GM18867 (cell line): Measurements from ENCODE around the gene VAC14.

Experiments used
- ATAC-seq: cut with Tn5 transposase; IDR thresholded peaks from one replicate; pipeline ENCODE4 v1.9.1; 2021; ENCODE audit warnings: mild to moderate bottlenecking, moderate library complexity; ENCODE audit not compliant: unreplicated experiment

VAC14 gene

DNA sequence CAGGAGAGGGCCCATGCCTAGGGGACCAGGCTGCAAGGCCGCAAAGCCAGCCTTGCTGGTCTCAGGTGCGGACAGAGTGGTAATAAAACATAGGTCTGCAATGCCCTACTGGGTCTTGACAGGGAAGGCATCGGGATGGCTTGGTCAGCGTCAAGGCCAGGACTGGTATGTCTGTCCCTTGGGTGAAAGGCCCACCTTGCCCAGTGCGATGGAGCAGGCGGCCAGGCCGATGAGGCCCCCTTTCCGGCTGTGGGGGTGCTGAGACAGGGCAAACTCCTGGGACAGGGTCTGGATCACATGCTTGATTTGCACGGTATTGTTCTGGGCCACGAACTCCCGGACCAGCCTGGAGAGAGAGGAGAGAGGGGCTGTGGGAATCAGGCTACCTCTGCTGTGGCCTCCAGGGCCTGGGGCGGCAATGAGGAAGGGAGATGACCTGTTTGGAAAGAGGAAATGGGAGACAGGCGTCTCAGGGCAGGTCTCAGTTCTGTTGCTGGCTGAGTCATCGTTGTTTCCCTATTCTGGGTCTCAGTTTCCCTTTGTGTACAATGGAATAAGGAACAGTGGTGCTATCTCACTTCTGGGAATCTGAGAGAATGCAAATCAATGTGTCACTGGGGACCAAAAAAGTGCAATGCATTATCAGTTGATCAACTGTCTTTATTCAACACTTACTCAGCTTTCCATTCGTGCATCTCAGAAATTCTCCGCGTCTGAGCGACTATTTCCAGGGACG lies 14.8 kb downstream of the VAC14 start:
- ATAC-seq: no peak

DNA sequence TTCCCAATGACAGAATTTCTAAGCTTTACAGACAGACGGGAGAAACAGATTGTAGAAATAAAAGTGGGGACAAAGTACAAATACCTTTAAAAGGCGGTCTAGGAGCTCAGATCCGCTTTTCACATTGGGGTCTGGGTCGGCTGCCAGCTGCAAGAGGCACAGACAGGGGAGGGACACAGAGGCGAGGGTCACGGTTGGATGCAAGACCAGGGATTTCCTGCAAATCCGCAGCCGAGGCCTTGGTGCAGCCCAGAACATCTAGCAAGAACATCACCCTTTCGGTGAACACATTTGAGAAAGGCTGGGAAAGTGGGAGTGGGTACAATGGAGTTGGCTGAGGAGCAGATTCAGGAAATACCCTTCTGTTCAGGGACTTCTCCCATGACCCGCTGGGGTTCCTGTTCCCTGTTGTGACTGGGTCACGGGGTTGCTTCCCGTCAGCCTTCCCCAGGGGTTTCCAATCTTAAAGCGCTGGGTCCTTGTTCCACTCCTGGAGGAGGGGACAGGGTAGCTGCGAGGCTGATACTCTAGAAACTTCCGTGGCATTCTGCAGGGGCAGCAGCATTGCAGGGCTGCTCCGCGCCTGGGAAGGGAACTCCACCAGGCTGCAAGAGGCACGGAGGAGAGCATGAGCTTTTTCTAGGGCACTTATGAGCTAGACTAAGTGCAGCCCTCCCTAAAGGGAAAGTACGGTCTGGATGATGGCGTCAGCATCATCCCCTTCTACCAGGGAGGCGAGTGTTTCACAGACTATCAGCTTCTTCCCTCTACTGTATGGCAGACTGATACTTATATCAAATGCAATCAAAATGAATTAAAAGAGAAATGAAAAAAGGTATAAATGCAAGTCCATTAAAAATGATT lies 16.0 kb downstream of the VAC14 start:
- ATAC-seq: no peak

DNA sequence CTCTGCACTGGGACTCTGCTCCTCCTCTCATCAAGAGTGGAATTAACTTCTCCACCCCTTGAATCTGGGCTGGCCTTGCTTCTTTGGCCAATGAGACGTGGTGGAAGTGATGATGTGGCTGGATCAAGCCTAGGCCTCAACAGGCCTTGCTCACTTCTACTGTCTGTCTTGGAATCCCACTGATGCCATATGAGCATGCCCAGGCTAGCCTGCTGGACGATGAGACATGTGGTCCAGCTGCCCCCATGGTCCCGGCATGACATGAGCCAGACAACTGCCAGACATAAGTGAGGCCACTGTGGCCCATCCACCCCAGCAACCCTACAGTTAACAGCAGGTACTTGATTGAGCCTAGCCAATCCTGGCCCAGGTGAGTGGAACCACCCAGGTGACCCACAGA lies 18.7 kb downstream of the VAC14 start:
- ATAC-seq: no peak

DNA sequence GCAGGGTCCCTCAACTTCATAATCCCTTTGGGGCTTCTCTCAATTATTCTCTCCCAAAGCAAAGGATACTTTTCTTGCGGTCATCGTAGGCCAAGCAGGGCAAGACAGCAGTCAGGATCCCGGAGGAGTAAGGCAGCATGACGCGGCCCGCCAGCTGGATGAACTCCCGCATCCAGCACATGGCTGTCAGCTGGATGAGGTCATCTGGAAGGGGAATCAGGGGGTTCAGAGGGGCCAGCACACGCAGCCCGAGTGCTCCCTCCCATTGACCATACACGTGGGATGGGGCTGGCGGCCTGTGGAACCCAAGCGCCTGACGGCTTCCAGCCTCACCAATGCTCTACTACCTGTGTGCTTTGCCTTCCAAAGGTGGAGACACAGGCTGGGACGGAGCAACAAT lies 19.2 kb downstream of the VAC14 start:
- no peak for ATAC-seq

DNA sequence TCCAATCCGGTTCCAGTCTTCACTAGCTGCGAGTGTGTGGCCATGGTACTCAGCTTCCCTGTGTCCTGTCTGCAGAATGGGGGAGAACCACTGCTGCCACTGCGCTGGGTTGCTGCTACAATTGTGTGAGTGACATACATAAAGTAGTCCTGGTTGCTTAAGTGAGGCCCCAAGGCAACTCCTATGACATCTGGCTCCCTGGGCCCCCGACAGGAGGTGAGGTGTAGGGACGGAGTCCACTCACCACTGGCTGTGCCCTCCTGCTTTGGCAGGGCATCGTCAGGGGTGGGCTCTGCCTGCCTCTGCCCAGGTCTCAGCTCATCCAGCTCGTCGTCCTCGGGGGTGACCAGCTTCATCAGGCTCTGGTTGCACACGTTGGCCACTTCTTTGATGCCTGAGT lies 20.4 kb downstream of the VAC14 start:
- no peak for ATAC-seq

DNA sequence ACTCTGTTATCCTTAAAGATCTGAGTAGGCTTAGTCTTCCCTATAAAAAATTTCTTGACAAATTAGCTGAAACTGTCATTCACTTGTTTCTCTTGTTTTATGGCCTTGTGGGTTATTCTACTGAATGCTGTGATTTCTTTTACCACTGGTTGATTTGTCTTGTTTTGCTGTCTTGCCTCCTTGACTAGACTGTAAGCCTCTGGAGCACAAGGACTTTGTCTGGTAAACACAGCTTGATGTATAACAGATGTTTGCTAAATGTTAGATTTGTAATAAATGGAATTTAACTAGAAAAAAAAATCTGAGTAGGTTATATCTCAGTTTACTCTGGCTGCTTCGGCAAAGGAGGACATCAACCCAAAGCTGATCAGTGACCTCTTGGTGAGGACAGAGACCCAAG lies 21.6 kb downstream of the VAC14 start:
- no peak for ATAC-seq

DNA sequence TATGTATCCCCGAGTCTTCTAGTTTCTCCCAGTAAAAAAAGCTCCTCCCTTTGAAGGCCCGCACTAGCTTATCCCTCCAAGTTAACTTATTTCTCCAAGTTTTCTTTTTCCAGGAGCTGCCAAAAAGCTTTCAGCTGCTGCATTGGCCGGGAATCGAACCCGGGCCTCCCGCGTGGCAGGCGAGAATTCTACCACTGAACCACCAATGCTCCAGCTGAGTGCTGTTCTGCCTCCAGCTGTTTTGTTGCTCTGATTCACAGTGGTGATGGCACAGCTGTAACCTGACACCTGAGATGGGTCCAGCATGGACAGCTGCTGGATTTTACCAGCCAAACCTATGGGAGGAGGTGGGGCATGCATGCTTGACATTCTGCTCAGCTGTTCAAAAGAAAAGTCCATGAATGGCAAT lies 22.1 kb downstream of the VAC14 start:
- no peak for ATAC-seq

DNA sequence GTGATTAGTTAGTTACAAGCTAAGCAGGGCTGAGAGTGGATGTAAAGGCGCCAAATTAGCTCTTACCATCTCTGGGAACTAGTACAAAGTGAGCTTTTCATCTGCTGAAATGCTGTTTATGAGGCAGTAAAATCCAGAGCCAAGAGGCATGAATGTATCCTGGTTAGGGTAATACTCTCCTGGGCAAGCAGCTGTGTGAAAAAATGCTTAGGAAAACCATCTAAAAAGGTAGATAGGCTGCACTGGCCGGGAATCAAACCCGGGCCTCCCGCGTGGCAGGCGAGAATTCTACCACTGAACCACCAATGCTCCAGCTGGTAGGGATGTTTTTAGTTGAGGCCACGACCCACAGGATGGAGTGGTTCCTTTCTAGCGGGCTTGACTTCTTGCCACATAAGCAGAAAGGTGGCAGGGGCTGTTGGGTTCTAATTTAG lies 23.0 kb downstream of the VAC14 start:
- no peak for ATAC-seq

DNA sequence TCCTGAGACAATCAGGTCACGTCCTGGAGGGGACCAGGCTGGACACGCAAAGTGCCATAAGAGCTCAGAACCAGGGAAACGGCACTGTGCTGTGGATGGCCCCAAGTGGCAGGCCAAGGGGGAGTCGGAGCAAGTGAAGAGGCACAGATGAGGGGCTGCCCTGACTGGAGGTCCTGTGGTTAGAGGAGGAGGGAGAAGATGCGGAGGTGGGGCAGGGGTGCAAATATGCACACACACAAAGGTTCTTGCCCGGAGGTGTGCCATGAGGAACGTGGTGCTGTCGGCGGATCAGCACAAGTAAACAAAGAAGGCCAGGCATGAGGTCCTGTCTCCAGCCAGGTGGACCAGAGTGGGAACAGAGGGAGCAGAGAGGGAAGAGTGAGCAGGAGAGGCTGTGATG lies 23.5 kb downstream of the VAC14 start:
- ATAC-seq: no peak

DNA sequence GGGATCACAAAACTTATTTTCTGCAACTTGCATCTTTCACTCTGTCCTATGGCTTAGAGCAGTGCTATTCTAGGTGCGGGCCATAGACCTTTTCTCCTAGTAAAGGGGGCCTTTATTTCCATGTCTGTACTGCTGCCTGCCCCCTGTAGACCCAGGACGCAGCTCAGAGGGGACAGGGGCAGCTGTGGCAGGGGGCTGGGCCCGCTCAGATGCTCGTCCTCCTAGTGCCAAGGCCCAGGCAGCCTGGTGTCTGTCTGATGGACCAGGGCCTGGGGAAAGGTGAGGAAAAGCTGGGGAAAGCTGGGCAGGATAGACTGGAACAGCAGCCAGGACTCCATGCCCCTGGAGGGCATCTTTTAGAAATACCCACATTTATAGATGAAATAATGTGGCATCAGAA lies 25.6 kb downstream of the VAC14 start:
- ATAC-seq: no peak

DNA sequence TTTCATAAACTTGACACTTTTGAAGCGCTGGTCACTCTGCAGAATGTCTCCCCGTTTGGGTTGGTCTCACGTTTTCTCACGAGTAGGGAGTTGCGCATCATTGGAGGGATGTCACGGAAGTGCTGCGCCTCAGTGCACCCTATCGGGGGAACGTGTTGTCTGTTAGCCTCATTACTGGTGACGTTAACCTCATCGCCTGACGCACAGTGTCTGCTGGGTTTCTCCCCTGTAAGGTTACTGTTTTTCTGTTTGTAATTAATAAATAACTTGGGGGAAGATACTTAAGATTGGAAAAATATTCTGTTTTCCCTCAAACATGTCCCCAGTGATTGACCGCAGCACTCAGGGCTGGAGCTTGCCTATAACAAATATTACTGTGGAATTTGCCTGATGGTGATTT lies 26.7 kb downstream of the VAC14 start:
- ATAC-seq: no peak

DNA sequence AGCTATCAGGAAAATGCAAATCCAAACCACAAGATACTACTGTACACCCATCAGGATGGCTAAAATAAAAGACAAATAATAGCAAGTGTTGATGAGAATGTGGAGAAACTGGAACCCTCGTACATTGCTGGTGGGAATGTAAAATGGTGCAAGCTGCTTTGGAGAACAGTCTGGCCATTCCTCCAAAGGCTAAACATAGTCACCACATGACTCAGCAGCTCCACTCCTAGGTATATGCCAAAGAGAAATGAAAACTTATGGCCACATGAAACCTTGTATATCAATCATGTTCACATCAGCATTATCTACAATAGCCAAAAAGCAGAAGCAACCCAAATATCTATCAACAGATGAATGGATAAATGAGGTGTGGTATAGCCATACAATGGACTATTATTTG lies 28.5 kb downstream of the VAC14 start:
- ATAC-seq: no peak

DNA sequence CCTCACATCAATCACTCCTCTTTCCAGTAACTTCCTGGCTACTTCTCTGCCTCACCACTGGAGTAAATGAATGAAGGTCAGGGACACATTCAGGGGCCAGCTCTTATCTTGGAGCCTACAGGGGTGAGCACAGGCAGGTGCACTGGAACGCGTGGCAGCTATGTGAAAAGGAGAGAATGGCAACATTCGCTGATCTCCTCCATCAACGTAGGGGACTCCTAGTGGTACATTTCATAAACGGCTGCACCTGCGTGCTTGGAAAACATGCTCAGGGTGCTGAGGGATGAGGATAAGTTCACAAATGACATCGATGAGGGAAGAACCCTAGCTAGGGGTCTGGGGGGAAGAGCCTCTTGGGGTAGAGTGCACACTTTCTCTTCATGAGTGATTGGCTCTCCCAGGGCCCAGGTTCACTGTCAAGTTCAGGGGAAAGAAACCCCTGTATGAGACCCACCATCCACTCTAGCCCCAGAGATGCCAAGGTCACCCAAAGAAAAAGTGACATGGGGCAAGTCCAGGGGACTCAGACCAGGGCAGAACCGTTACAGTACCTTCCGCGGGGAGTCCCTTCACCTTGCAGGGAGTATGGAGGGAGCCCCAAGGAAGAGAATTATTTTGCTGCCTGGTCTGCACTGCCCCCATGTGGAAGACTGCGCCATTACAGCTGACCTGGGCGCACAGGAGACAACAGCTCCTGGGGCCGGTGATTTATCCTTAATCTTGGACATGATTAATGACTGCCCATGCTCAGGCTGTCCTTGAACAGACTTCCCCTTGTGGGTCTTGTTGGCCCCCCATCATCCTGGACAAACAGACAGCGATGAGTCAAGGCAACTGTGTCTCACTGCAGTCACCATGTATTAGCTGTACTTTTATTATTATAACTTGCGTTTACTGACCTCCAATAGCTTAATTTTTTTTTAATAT lies 30.1 kb downstream of the VAC14 start:
- no peak for ATAC-seq

DNA sequence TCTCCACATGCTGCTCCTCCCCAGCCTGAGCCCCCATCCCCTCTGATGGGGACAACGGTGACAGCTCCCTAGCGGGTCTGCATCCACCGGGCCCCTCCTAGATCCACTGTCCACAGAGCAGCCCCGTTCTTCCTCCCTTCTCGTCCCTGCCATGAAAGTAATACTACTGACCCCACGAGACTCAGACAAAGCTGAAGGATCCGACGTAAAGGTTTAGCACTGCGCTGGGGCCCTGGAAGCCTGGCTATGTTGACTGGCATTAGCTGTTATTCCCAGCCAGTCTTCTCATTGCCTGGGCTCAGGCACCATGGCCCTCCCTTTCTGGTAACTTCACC lies 30.7 kb downstream of the VAC14 start:
- ATAC-seq: no peak

DNA sequence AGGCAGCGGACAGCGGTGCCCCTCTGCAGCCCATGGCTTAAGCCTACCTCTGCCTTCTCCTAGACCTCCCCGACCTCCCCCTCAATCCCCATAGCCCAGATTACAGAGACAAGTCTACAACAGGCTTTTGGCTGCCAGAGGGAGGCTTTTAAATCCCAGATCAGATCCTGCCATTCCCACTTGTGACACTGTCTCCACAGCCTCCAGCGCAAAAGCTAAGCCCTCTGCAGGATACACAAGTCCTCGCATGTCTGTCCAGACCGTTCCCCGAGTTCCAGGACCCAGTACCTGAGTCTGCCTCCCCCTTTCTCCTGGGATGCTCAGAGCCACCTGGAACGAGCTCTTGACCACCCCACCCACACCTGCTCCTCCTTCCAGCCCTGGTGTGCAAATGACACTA lies 31.2 kb downstream of the VAC14 start:
- no peak for ATAC-seq

DNA sequence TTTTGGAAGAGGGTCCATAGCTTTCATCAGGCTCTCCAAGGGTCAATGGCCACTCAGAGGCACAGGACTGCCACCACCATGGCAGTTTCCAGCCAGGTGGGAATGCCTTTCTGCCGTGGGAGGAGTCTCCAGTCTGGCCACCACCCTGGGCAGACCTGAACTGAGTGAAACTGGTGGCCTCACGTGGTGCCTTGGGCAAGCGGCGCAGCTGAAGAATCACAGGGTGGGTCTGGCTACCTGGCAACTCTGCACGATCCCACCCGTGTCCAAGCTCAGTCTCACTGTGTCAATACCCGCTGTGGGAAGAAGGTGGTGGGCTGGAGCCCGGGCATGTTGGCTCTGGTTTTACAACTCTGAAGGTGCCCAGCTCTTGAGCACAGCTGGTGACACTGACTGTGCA lies 31.8 kb downstream of the VAC14 start:
- no peak for ATAC-seq

DNA sequence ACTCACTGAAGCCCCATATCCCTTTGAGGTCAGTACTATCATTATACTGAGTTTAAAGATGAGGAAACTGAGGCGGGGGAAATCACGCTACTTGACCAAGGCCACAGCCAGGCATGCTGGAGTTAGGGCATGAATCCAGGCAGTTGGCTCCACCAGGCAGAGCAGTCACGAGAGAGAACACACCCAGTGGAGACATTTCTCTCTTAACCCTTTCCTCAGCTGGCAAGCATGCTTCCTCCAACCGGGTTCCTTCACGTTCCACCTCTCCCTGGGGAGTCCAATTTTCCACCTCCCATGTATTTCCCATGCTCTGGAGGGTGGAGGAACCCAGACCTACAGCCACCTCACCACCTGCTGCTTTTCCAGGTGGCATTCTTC lies 32.8 kb downstream of the VAC14 start:
- ATAC-seq: no peak

DNA sequence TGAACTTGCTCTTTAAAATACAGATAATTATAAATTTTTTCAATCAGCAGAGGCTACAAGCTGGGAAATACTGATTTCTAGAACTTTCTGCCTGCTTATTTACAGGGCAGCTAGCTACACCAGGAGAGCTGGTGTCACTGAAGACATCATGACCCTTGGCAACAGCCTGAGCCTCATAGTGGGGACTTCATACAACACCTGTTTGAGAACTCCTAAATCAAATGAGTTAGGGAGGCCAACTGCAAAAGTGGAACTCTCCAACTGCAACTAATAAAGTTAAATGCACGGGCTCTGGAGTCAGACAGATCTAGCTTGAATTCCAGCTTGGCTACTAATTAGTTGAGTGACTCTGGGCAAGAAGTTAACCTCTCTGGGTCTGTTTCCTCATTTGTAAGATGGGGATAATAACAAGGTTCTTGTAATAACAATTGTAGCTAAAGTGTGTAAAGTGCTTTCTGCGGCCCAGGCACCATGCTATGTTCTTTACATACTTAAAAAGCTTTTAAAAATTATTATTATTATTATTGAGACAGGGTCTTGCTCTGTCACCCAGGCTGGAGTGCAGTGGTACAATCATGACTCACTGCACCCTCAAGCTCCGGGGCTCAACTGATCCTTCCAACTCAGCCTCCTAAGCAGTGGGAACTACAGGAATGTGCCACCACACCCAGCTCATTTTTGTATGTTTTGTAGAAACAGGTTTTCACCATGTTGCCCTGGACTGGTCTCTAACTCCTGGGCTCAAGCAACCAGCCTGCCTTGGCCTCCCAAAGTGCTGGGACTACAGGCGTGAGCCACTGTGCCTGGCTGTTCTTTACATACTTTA lies 33.4 kb downstream of the VAC14 start:
- ATAC-seq: no peak

DNA sequence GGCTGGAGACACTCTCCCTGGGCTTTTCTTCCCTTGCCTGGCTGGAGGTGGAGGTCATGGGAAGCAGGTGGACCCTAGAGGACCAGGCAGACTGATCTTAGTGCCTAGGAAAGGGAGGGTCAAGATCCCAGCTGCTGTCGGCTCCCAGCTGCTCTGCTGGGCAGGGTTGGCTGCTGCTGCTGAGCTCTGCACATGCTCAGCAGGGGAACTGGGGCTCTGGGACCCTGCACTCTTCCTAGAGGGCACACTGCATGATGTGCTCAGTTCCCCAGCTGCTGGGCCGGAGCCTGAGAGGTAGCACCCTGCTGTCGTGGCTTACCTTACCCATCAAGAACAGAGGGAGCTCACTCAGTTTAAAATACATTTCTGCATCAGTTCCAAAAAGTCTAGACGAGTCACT lies 34.3 kb downstream of the VAC14 start:
- ATAC-seq: no peak

DNA sequence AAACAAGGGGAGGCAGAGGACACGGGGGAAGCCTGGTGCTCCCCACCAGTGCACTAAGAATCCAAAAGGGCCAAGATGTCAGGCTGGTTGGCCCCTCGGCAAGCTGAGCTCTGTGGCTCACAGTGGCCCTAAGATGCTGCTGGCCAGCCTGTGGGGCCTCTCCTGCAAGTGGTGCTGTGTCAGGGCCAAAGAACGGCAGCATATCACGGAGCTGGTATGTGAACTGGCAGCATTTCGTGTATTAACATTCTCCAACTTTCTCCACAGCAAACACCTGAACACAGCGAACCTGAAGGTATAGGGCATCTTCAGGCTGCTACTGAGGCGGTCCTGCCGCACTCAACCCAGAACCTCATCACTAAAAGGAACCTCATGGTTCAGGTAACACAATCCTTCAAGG lies 34.8 kb downstream of the VAC14 start:
- no peak for ATAC-seq

DNA sequence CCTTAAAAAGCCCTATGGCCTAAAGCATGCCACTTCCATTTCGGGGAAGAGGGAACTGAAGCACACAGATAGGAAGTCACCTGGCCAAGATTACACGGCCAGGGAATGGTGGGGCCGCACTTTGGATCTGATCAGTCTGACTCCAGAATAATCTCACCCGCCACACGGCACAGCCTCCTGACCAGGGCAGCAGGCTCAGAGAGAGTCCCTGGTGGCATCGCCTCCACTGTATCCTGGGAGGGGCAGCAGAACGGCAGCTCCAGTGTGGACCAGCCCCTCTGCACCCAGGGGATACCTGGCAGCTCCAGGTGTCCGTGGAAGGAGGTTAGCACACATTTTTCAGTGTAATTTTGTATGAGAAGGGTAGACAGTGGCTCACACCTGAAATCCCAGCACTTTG lies 35.5 kb downstream of the VAC14 start:
- ATAC-seq: no peak
